ENCODE data around the gene CYP4F8. TPM values are rescaled to one million over a fixed set of nuclear protein-coding genes. Genes with fewer than 3 reads are reported as not detected.

CYP4F8 gene
- total and polyA plus RNA-seq, 2 of the 8 experiments (the other 6 are each of a cell fraction or from before 2014, with no cell fraction given): not detected

GRCh38 chr19:15672580-15673175 lies 57.7 kb downstream of the CYP4F8 start, which contains the start of gene CYP4F12 (continued):
- TF ChIP-seq, protein P1, sequence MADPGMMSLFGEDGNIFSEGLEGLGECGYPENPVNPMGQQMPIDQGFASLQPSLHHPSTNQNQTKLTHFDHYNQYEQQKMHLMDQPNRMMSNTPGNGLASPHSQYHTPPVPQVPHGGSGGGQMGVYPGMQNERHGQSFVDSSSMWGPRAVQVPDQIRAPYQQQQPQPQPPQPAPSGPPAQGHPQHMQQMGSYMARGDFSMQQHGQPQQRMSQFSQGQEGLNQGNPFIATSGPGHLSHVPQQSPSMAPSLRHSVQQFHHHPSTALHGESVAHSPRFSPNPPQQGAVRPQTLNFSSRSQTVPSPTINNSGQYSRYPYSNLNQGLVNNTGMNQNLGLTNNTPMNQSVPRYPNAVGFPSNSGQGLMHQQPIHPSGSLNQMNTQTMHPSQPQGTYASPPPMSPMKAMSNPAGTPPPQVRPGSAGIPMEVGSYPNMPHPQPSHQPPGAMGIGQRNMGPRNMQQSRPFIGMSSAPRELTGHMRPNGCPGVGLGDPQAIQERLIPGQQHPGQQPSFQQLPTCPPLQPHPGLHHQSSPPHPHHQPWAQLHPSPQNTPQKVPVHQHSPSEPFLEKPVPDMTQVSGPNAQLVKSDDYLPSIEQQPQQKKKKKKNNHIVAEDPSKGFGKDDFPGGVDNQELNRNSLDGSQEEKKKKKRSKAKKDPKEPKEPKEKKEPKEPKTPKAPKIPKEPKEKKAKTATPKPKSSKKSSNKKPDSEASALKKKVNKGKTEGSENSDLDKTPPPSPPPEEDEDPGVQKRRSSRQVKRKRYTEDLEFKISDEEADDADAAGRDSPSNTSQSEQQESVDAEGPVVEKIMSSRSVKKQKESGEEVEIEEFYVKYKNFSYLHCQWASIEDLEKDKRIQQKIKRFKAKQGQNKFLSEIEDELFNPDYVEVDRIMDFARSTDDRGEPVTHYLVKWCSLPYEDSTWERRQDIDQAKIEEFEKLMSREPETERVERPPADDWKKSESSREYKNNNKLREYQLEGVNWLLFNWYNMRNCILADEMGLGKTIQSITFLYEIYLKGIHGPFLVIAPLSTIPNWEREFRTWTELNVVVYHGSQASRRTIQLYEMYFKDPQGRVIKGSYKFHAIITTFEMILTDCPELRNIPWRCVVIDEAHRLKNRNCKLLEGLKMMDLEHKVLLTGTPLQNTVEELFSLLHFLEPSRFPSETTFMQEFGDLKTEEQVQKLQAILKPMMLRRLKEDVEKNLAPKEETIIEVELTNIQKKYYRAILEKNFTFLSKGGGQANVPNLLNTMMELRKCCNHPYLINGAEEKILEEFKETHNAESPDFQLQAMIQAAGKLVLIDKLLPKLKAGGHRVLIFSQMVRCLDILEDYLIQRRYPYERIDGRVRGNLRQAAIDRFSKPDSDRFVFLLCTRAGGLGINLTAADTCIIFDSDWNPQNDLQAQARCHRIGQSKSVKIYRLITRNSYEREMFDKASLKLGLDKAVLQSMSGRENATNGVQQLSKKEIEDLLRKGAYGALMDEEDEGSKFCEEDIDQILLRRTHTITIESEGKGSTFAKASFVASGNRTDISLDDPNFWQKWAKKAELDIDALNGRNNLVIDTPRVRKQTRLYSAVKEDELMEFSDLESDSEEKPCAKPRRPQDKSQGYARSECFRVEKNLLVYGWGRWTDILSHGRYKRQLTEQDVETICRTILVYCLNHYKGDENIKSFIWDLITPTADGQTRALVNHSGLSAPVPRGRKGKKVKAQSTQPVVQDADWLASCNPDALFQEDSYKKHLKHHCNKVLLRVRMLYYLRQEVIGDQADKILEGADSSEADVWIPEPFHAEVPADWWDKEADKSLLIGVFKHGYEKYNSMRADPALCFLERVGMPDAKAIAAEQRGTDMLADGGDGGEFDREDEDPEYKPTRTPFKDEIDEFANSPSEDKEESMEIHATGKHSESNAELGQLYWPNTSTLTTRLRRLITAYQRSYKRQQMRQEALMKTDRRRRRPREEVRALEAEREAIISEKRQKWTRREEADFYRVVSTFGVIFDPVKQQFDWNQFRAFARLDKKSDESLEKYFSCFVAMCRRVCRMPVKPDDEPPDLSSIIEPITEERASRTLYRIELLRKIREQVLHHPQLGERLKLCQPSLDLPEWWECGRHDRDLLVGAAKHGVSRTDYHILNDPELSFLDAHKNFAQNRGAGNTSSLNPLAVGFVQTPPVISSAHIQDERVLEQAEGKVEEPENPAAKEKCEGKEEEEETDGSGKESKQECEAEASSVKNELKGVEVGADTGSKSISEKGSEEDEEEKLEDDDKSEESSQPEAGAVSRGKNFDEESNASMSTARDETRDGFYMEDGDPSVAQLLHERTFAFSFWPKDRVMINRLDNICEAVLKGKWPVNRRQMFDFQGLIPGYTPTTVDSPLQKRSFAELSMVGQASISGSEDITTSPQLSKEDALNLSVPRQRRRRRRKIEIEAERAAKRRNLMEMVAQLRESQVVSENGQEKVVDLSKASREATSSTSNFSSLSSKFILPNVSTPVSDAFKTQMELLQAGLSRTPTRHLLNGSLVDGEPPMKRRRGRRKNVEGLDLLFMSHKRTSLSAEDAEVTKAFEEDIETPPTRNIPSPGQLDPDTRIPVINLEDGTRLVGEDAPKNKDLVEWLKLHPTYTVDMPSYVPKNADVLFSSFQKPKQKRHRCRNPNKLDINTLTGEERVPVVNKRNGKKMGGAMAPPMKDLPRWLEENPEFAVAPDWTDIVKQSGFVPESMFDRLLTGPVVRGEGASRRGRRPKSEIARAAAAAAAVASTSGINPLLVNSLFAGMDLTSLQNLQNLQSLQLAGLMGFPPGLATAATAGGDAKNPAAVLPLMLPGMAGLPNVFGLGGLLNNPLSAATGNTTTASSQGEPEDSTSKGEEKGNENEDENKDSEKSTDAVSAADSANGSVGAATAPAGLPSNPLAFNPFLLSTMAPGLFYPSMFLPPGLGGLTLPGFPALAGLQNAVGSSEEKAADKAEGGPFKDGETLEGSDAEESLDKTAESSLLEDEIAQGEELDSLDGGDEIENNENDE (IDR thresholded peaks at IDR 0.05; ENCODE audit: insufficient replicate concordance, low read length): no peak
- no peak for TF ChIP-seq CHD1 (IDR thresholded peaks at IDR 0.05; ENCODE audit: low read depth, low read length)
- TF ChIP-seq SUZ12 (IDR thresholded peaks at IDR 0.05; ENCODE audit: low read length): no peak
- no peak for TF ChIP-seq RFX5 (IDR thresholded peaks at IDR 0.05; ENCODE audit: borderline replicate concordance, low read depth, low read length)
